ENCODE measurements around the gene RASGRP3.

RASGRP3 gene

GRCh38 chr2:33509908-33510585 lies 33.6 kb downstream of the RASGRP3 start:
- no peaks in the 10 kb centered on the region for H3K9me3 ChIP-seq
- no peak for DNase-seq (ENCODE audit: low spot score in 2 of 2)
- H3K36me3 ChIP-seq (replicated peaks): no peaks in the 10 kb centered on the region
- H3K4me3 ChIP-seq: no peak overlapping the region
- H3K27me3 ChIP-seq (ENCODE audit: low read depth): no peaks in the 10 kb centered on the region
- peaks cover 3% of the 10 kb centered on the region; the same call in 1 of the 2 replicates for H3K4me1 ChIP-seq
- in situ Hi-C loops (cut with MboI; ENCODE audit: low sequenced_read_pairs): no loop called here

GRCh38 chr2:33510586-33510968 lies 34.1 kb downstream of the RASGRP3 start:
- DNase-seq (ENCODE audit: low spot score in 2 of 2): no peak
- in situ Hi-C loops (cut with MboI; ENCODE audit: low sequenced_read_pairs): no loop called here

GRCh38 chr2:33511141-33511540 lies 34.7 kb downstream of the RASGRP3 start:
- Histone ChIP-seq H3K27me3 (ENCODE audit: low read depth) (no peaks in the 10 kb centered on the region), H3K4me3 (no peak overlapping the region), H3K36me3 (replicated peaks) (no peaks in the 10 kb centered on the region), H3K9me3 (no peaks in the 10 kb centered on the region), H3K4me1 (peaks cover 3% of the 10 kb centered on the region; the same call in 1 of the 2 replicates)
- DNase-seq (ENCODE audit: low spot score in 2 of 2): no peak
- in situ Hi-C loops (cut with MboI; ENCODE audit: low sequenced_read_pairs): no loop called here

More at GRCh38 chr2:33510586-33510968, 34.1 kb downstream of the RASGRP3 start:
- Histone ChIP-seq H3K36me3 (replicated peaks) (no peaks in the 10 kb centered on the region), H3K9me3 (no peaks in the 10 kb centered on the region), H3K27me3 (ENCODE audit: low read depth) (no peaks in the 10 kb centered on the region), H3K4me3 (no peak overlapping the region), H3K4me1 (peaks cover 3% of the 10 kb centered on the region; the same call in 1 of the 2 replicates)

- no peak overlapping the region for H3K4me3 ChIP-seq
- H3K27me3 ChIP-seq (ENCODE audit: low read depth): no peaks in the 10 kb centered on the region
- in situ Hi-C loops (cut with MboI; ENCODE audit: low sequenced_read_pairs): no loop called here
These were observed 35.7 kb downstream of the RASGRP3 start for GRCh38 chr2:33512112-33512511.

GRCh38 chr2:33513480-33513879 lies 37.0 kb downstream of the RASGRP3 start:
- Histone ChIP-seq H3K27me3 (ENCODE audit: low read depth) (no peaks in the 10 kb centered on the region), H3K4me1 (peaks cover 3% of the 10 kb centered on the region; the same call in 1 of the 2 replicates), H3K36me3 (replicated peaks) (no peaks in the 10 kb centered on the region), H3K9me3 (no peaks in the 10 kb centered on the region), H3K4me3 (no peak overlapping the region)
- in situ Hi-C loops (cut with MboI; ENCODE audit: low sequenced_read_pairs): no loop called here
- DNase-seq (ENCODE audit: low spot score in 2 of 2): no peak

More at GRCh38 chr2:33512112-33512511, 35.7 kb downstream of the RASGRP3 start:
- DNase-seq (ENCODE audit: low spot score in 2 of 2): no peak
- H3K36me3 ChIP-seq (replicated peaks): no peaks in the 10 kb centered on the region
- no peaks in the 10 kb centered on the region for H3K9me3 ChIP-seq
- peaks cover 3% of the 10 kb centered on the region; the same call in 1 of the 2 replicates for H3K4me1 ChIP-seq

GRCh38 chr2:33516456-33516995 lies 40.1 kb downstream of the RASGRP3 start:
- H3K9me3 ChIP-seq: no peaks in the 10 kb centered on the region
- DNase-seq (ENCODE audit: low spot score in 2 of 2): no peak
- no peaks in the 10 kb centered on the region for H3K36me3 ChIP-seq (replicated peaks)
- no peak overlapping the region for H3K4me3 ChIP-seq
- no peaks in the 10 kb centered on the region for H3K27me3 ChIP-seq (ENCODE audit: low read depth)
- in situ Hi-C loops (cut with MboI; ENCODE audit: low sequenced_read_pairs): no loop called here
- H3K4me1 ChIP-seq: no peaks in the 10 kb centered on the region

- in situ Hi-C loops (cut with MboI; ENCODE audit: low sequenced_read_pairs): no loop called here
- no peak for DNase-seq (ENCODE audit: low spot score in 2 of 2)
- no peaks in the 10 kb centered on the region for H3K4me1 ChIP-seq
- no peak overlapping the region for H3K4me3 ChIP-seq
- H3K9me3 ChIP-seq: no peaks in the 10 kb centered on the region
- no peaks in the 10 kb centered on the region for H3K36me3 ChIP-seq (replicated peaks)
- H3K27me3 ChIP-seq (ENCODE audit: low read depth): no peaks in the 10 kb centered on the region
These were observed 41.8 kb downstream of the RASGRP3 start for GRCh38 chr2:33518200-33518599.

- Histone ChIP-seq H3K36me3 (replicated peaks) (no peaks in the 10 kb centered on the region), H3K9me3 (no peaks in the 10 kb centered on the region), H3K27me3 (ENCODE audit: low read depth) (no peaks in the 10 kb centered on the region), H3K4me1 (no peaks in the 10 kb centered on the region), H3K4me3 (no peak overlapping the region)
- in situ Hi-C loops (cut with MboI; ENCODE audit: low sequenced_read_pairs): no loop called here
- DNase-seq (ENCODE audit: low spot score in 2 of 2): no peak
These were observed 42.5 kb downstream of the RASGRP3 start for GRCh38 chr2:33518929-33519328.

GRCh38 chr2:33521791-33522281 lies 45.4 kb downstream of the RASGRP3 start:
- H3K4me3 ChIP-seq: no peak overlapping the region
- H3K9me3 ChIP-seq: no peaks in the 10 kb centered on the region
- no peaks in the 10 kb centered on the region for H3K27me3 ChIP-seq (ENCODE audit: low read depth)
- in situ Hi-C loops (cut with MboI; ENCODE audit: low sequenced_read_pairs): no loop called here
- H3K4me1 ChIP-seq: no peaks in the 10 kb centered on the region
- no peaks in the 10 kb centered on the region for H3K36me3 ChIP-seq (replicated peaks)
- no peak for DNase-seq (ENCODE audit: low spot score in 2 of 2)

- Histone ChIP-seq H3K9me3 (no peaks in the 10 kb centered on the region), H3K4me1 (no peaks in the 10 kb centered on the region), H3K4me3 (no peak overlapping the region), H3K27me3 (ENCODE audit: low read depth) (no peaks in the 10 kb centered on the region), H3K36me3 (replicated peaks) (no peaks in the 10 kb centered on the region)
- DNase-seq (ENCODE audit: low spot score in 2 of 2): peak; percentile 11 to 43
- in situ Hi-C loops (cut with MboI; ENCODE audit: low sequenced_read_pairs): no loop called here
These were observed 46.1 kb downstream of the RASGRP3 start for GRCh38 chr2:33522576-33522975.

GRCh38 chr2:33525666-33526065 lies 49.2 kb downstream of the RASGRP3 start:
- Histone ChIP-seq H3K36me3 (replicated peaks) (no peaks in the 10 kb centered on the region), H3K4me1 (no peaks in the 10 kb centered on the region), H3K4me3 (no peak overlapping the region), H3K9me3 (no peaks in the 10 kb centered on the region), H3K27me3 (ENCODE audit: low read depth) (no peaks in the 10 kb centered on the region)
- no peak for DNase-seq (ENCODE audit: low spot score in 2 of 2)
- in situ Hi-C loops (cut with MboI; ENCODE audit: low sequenced_read_pairs): no loop called here

- no peaks in the 10 kb centered on the region for H3K36me3 ChIP-seq (replicated peaks)
- H3K9me3 ChIP-seq: no peaks in the 10 kb centered on the region
- in situ Hi-C loops (cut with MboI; ENCODE audit: low sequenced_read_pairs): no loop called here
- no peak for DNase-seq (ENCODE audit: low spot score in 2 of 2)
- no peaks in the 10 kb centered on the region for H3K4me1 ChIP-seq
- H3K4me3 ChIP-seq: no peak overlapping the region
- no peaks in the 10 kb centered on the region for H3K27me3 ChIP-seq (ENCODE audit: low read depth)
These were observed 49.7 kb downstream of the RASGRP3 start for GRCh38 chr2:33526132-33526531.

GRCh38 chr2:33526921-33527320 lies 50.5 kb downstream of the RASGRP3 start:
- in situ Hi-C loops (cut with MboI; ENCODE audit: low sequenced_read_pairs): no loop called here
- Histone ChIP-seq H3K36me3 (replicated peaks) (no peaks in the 10 kb centered on the region), H3K9me3 (no peaks in the 10 kb centered on the region), H3K4me1 (no peaks in the 10 kb centered on the region), H3K4me3 (no peak overlapping the region), H3K27me3 (ENCODE audit: low read depth) (no peaks in the 10 kb centered on the region)
- no peak for DNase-seq (ENCODE audit: low spot score in 2 of 2)

- Histone ChIP-seq H3K36me3 (replicated peaks) (no peaks in the 10 kb centered on the region), H3K4me3 (no peak overlapping the region), H3K27me3 (ENCODE audit: low read depth) (no peaks in the 10 kb centered on the region), H3K4me1 (no peaks in the 10 kb centered on the region), H3K9me3 (no peaks in the 10 kb centered on the region)
- DNase-seq (ENCODE audit: low spot score in 2 of 2): no peak
- in situ Hi-C loops (cut with MboI; ENCODE audit: low sequenced_read_pairs): no loop called here
These were observed 52.0 kb downstream of the RASGRP3 start for GRCh38 chr2:33528441-33528950.

Measured in HAP-1 (cell line).